ENCODE data around the gene NUP62. TPM values are rescaled to one million over a fixed set of nuclear protein-coding genes. Genes with fewer than 3 reads are reported as not detected.

NUP62 gene, protein sequence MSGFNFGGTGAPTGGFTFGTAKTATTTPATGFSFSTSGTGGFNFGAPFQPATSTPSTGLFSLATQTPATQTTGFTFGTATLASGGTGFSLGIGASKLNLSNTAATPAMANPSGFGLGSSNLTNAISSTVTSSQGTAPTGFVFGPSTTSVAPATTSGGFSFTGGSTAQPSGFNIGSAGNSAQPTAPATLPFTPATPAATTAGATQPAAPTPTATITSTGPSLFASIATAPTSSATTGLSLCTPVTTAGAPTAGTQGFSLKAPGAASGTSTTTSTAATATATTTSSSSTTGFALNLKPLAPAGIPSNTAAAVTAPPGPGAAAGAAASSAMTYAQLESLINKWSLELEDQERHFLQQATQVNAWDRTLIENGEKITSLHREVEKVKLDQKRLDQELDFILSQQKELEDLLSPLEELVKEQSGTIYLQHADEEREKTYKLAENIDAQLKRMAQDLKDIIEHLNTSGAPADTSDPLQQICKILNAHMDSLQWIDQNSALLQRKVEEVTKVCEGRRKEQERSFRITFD
- total RNA-seq (100 to 1,000 TPM; 223 to 231 TPM), polyA plus RNA-seq (73.7 TPM)

DNA sequence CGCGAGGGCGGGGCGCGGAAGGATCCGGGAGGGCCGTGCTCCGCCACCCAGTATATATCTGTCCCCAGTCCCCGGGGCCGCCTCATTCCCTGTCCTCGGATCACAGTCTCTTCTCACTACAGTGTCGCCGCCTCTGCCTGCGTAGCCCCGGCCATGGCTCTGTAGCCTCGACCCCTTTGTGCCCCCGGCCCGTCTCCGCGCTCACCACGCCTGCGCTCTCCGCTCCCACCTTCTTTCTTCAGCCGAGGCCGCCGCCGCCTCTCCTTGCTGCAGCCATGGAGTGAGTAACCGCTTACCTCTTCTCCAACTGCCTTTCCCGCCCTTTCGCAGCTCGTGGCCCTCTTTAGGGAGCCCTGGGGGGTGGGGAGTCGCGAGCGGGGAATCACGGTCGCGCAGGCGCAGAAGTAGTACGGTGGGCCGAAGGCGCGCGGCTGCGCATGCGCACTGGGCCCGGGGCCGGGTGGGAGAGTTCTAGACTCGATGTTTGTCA is at the start of gene NUP62, which contains the start of gene ATF5:
TSS of gene NUP62 (minus strand) at position 384 of the 490 bp plus-strand sequence. CDS start 19,697 bp downstream, outside the sequence.
TSS of gene ATF5 (plus strand) at position 85 of the 490 bp plus-strand sequence. CDS start 1,646 bp downstream, outside the sequence.
- Mint-ChIP-seq H3K36me3 (peaks cover 0 to 41% (median 8%) of the 10 kb centered on the region in 3 donors), H3K9me3 (peaks cover 0 to 3% (median 0%) of the 10 kb centered on the region in 5 donors)

GRCh38 chr19:49978324-49978723 is 49.0 kb upstream of the NUP62 start:
- Mint-ChIP-seq H3K4me3 (no peak overlapping the region), H3K36me3 (peaks cover 0 to 73% (median 5%) of the 10 kb centered on the region in 3 donors), H3K9me3 (no peaks in the 10 kb centered on the region), H3K27me3 (no peaks in the 10 kb centered on the region), H3K27ac (no peak overlapping the region), H3K4me1 (no peaks in the 10 kb centered on the region)
- ChIA-PET POLR2A (no interaction called here), CTCF (no interaction called here)
- Histone ChIP-seq H3K27me3 (ENCODE audit: insufficient read depth, low read length, poor library complexity, severe bottlenecking) (no peaks in the 10 kb centered on the region), H3K4me1 (ENCODE audit: insufficient read depth, low read length) (no peaks in the 10 kb centered on the region), H3K4me3 (ENCODE audit: low read length) (no peak overlapping the region), H3K9me3 (ENCODE audit: low read length) (no peaks in the 10 kb centered on the region), H3K27ac (ENCODE audit: low read depth, low read length) (no peak overlapping the region), H3K36me3 (ENCODE audit: insufficient read depth, low read length) (peaks cover 8% of the 10 kb centered on the region)
- no peak for DNase-seq

More for the DNA sequence above, at the start of gene NUP62, which contains the start of gene ATF5:
- CTCF ChIA-PET: interaction anchor here (0.7 to 1.5 kb wide), 7 partner anchors 8 to 212 kb away, joined by 3 to 7 read pairs (median 3); partner anchors contain the start of gene IL4I1
- H3K27ac Mint-ChIP-seq: peak within 1 kb of the TSS; percentile 88 to 99 (median 98)
- peak within 1 kb of the TSS; percentile 96 for H3K4me3 ChIP-seq (ENCODE audit: low read length)
- H3K4me1 Mint-ChIP-seq: peaks cover 61 to 75% (median 72%) of the 10 kb centered on the region in 3 donors
- DNase-seq: peak; percentile 88 to 94 (median 91)
- H3K4me3 Mint-ChIP-seq: peak within 1 kb of the TSS; percentile 92 to 99 (median 98)
- peak within 1 kb of the TSS; percentile 82 for H3K27ac ChIP-seq (ENCODE audit: low read depth, low read length)
- no peaks in the 10 kb centered on the region for H3K27me3 ChIP-seq (ENCODE audit: insufficient read depth, low read length, poor library complexity, severe bottlenecking)
- no peaks in the 10 kb centered on the region for H3K9me3 ChIP-seq (ENCODE audit: low read length)
- peaks cover 16% of the 10 kb centered on the region for H3K36me3 ChIP-seq (ENCODE audit: insufficient read depth, low read length)
- peaks cover 46% of the 10 kb centered on the region for H3K4me1 ChIP-seq (ENCODE audit: insufficient read depth, low read length)
- H3K27me3 Mint-ChIP-seq: peaks cover 0 to 7% of the 10 kb centered on the region in 2 donors
- POLR2A ChIA-PET: interaction anchor here (0.5 to 2.2 kb wide), 11 partner anchors 32 to 339 kb away, joined by 3 to 13 read pairs (median 5); partner anchors contain the start of genes AKT1S1, IL4I1, PNKP and TBC1D17

- Histone ChIP-seq H3K36me3 (ENCODE audit: insufficient read depth, low read length) (peaks cover 8% of the 10 kb centered on the region), H3K4me3 (ENCODE audit: low read length) (no peak overlapping the region), H3K27ac (ENCODE audit: low read depth, low read length) (no peak overlapping the region), H3K4me1 (ENCODE audit: insufficient read depth, low read length) (no peaks in the 10 kb centered on the region), H3K27me3 (ENCODE audit: insufficient read depth, low read length, poor library complexity, severe bottlenecking) (no peaks in the 10 kb centered on the region), H3K9me3 (ENCODE audit: low read length) (no peaks in the 10 kb centered on the region)
- Mint-ChIP-seq H3K9me3 (no peaks in the 10 kb centered on the region), H3K4me1 (no peaks in the 10 kb centered on the region), H3K36me3 (peaks cover 0 to 73% (median 5%) of the 10 kb centered on the region in 3 donors), H3K4me3 (no peak overlapping the region), H3K27me3 (no peaks in the 10 kb centered on the region), H3K27ac (no peak overlapping the region)
- ChIA-PET POLR2A (no interaction called here), CTCF (no interaction called here)
- no peak for DNase-seq
Measured at GRCh38 chr19:49977881-49978280, 48.6 kb upstream of the NUP62 start.

DNA sequence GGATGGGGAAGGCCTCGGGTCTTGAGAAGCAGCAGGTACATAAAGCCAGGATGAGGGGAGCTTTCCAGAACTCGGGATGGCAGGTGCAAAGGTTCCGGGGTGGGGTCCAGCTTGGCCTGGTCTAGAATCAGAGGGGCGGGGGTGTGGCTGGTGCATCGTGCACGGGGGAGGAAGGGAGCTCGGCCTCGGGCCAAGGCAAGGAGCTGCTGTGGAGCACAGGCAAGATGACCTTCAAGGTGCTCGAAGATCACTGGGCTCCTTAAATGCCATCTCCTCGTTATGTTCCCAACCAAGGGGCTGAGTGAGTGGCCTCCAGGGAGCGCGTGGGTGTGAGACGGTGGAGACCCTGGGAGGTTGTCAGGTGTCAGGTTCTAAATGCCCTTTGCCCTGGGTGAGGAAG is 47.8 kb upstream of the NUP62 start:
- CTCF ChIA-PET: no interaction called here

DNA sequence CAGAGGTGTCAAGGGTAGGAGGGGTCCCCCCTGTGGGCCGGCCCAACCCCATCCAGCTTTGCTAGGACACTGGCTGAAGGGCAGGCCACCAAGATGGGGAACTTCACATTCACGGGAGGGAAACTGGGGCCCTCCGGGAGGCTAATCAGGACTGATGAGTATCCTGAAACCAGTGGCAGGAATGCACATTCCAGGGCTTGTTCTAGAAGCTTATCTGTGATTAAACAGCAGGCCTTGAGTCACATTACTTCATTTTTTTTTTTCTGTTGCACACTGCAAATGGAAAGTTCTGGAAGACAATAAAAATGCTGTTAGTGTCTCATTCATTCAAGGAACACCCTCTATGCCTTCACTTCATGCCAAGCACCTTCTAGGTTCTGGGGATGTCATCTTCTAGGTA is 47.2 kb upstream of the NUP62 start:
- no peaks in the 10 kb centered on the region for H3K9me3 Mint-ChIP-seq
- H3K4me1 Mint-ChIP-seq: no peaks in the 10 kb centered on the region
- ChIA-PET CTCF (no interaction called here), POLR2A (no interaction called here)
- Histone ChIP-seq H3K36me3 (ENCODE audit: insufficient read depth, low read length) (peaks cover 8% of the 10 kb centered on the region), H3K27me3 (ENCODE audit: insufficient read depth, low read length, poor library complexity, severe bottlenecking) (no peaks in the 10 kb centered on the region), H3K9me3 (ENCODE audit: low read length) (no peaks in the 10 kb centered on the region), H3K27ac (ENCODE audit: low read depth, low read length) (no peak overlapping the region), H3K4me3 (ENCODE audit: low read length) (no peak overlapping the region), H3K4me1 (ENCODE audit: insufficient read depth, low read length) (no peaks in the 10 kb centered on the region)
- H3K27me3 Mint-ChIP-seq: no peaks in the 10 kb centered on the region
- no peak overlapping the region for H3K27ac Mint-ChIP-seq
- DNase-seq: no peak
- H3K36me3 Mint-ChIP-seq: peaks cover 0 to 60% (median 4%) of the 10 kb centered on the region in 3 donors
- no peak overlapping the region for H3K4me3 Mint-ChIP-seq

More for the DNA sequence above, 47.8 kb upstream of the NUP62 start:
- H3K27ac ChIP-seq (ENCODE audit: low read depth, low read length): no peak overlapping the region
- no peak overlapping the region for H3K27ac Mint-ChIP-seq
- peaks cover 8% of the 10 kb centered on the region for H3K36me3 ChIP-seq (ENCODE audit: insufficient read depth, low read length)
- H3K4me1 ChIP-seq (ENCODE audit: insufficient read depth, low read length): no peaks in the 10 kb centered on the region
- H3K4me1 Mint-ChIP-seq: no peaks in the 10 kb centered on the region
- H3K9me3 ChIP-seq (ENCODE audit: low read length): no peaks in the 10 kb centered on the region
- no peaks in the 10 kb centered on the region for H3K27me3 ChIP-seq (ENCODE audit: insufficient read depth, low read length, poor library complexity, severe bottlenecking)
- peaks cover 0 to 66% (median 5%) of the 10 kb centered on the region in 3 donors for H3K36me3 Mint-ChIP-seq
- no peaks in the 10 kb centered on the region for H3K9me3 Mint-ChIP-seq
- DNase-seq: no peak
- POLR2A ChIA-PET: no interaction called here
- no peak overlapping the region for H3K4me3 Mint-ChIP-seq
- H3K4me3 ChIP-seq (ENCODE audit: low read length): no peak overlapping the region
- H3K27me3 Mint-ChIP-seq: no peaks in the 10 kb centered on the region

GRCh38 chr19:49975051-49975450 is 45.7 kb upstream of the NUP62 start:
- Mint-ChIP-seq H3K27me3 (no peaks in the 10 kb centered on the region), H3K36me3 (peaks cover 0 to 46% (median 3%) of the 10 kb centered on the region in 3 donors), H3K4me3 (no peak overlapping the region), H3K9me3 (no peaks in the 10 kb centered on the region), H3K4me1 (no peaks in the 10 kb centered on the region), H3K27ac (no peak overlapping the region)
- no peak overlapping the region for H3K4me3 ChIP-seq (ENCODE audit: low read length)
- ChIA-PET POLR2A (no interaction called here), CTCF (no interaction called here)
- no peak for DNase-seq
- no peaks in the 10 kb centered on the region for H3K4me1 ChIP-seq (ENCODE audit: insufficient read depth, low read length)
- no peak overlapping the region for H3K27ac ChIP-seq (ENCODE audit: low read depth, low read length)
- peaks cover 8% of the 10 kb centered on the region for H3K36me3 ChIP-seq (ENCODE audit: insufficient read depth, low read length)
- H3K9me3 ChIP-seq (ENCODE audit: low read length): no peaks in the 10 kb centered on the region
- H3K27me3 ChIP-seq (ENCODE audit: insufficient read depth, low read length, poor library complexity, severe bottlenecking): no peaks in the 10 kb centered on the region

- peaks cover 2% of the 10 kb centered on the region for H3K27me3 ChIP-seq (ENCODE audit: insufficient read depth, low read length, poor library complexity, severe bottlenecking)
- no peak overlapping the region for H3K4me3 ChIP-seq (ENCODE audit: low read length)
- no peak for DNase-seq
- Mint-ChIP-seq H3K4me1 (no peaks in the 10 kb centered on the region), H3K27me3 (peaks cover 1 to 4% of the 10 kb centered on the region in 2 donors), H3K36me3 (peaks cover 0 to 40% (median 3%) of the 10 kb centered on the region in 3 donors), H3K4me3 (no peak overlapping the region), H3K9me3 (no peaks in the 10 kb centered on the region), H3K27ac (peak overlapping the region in 1 of 8 donors; percentile 17)
- H3K4me1 ChIP-seq (ENCODE audit: insufficient read depth, low read length): no peaks in the 10 kb centered on the region
- H3K9me3 ChIP-seq (ENCODE audit: low read length): no peaks in the 10 kb centered on the region
- no peak overlapping the region for H3K27ac ChIP-seq (ENCODE audit: low read depth, low read length)
- POLR2A ChIA-PET: no interaction called here
- CTCF ChIA-PET: no interaction called here
- peaks cover 8% of the 10 kb centered on the region for H3K36me3 ChIP-seq (ENCODE audit: insufficient read depth, low read length)
Measured at GRCh38 chr19:49973987-49974386, 44.7 kb upstream of the NUP62 start.

- H3K9me3 ChIP-seq (ENCODE audit: low read length): no peaks in the 10 kb centered on the region
- ChIA-PET POLR2A (no interaction called here), CTCF (no interaction called here)
- Mint-ChIP-seq H3K36me3 (peaks cover 0 to 28% (median 3%) of the 10 kb centered on the region in 3 donors), H3K4me3 (no peak overlapping the region), H3K27me3 (peaks cover 1 to 11% of the 10 kb centered on the region in 2 donors), H3K9me3 (no peaks in the 10 kb centered on the region), H3K4me1 (no peaks in the 10 kb centered on the region), H3K27ac (peak overlapping the region in 1 of 8 donors; percentile 55)
- H3K27me3 ChIP-seq (ENCODE audit: insufficient read depth, low read length, poor library complexity, severe bottlenecking): peaks cover 4% of the 10 kb centered on the region
- no peaks in the 10 kb centered on the region for H3K4me1 ChIP-seq (ENCODE audit: insufficient read depth, low read length)
- peaks cover 8% of the 10 kb centered on the region for H3K36me3 ChIP-seq (ENCODE audit: insufficient read depth, low read length)
- DNase-seq: no peak
- no peak overlapping the region for H3K4me3 ChIP-seq (ENCODE audit: low read length)
- no peak overlapping the region for H3K27ac ChIP-seq (ENCODE audit: low read depth, low read length)
Measured at GRCh38 chr19:49972841-49973240, 43.5 kb upstream of the NUP62 start.

Data from CD8-positive, alpha-beta memory T cell (primary cell).